SH-SY5Y (cell line): ENCODE results near the gene IFT52.

Source experiments
- GATA2 ChIP-seq: IDR thresholded peaks from 2 replicates; pipeline ENCODE4 v1.6.1; 2011; ENCODE audit warnings: mild to moderate bottlenecking, low read depth, low read length
- GATA3 ChIP-seq: IDR thresholded peaks from 2 replicates; pipeline ENCODE4 v1.6.1; 2011; ENCODE audit warnings: low read depth, mild to moderate bottlenecking, low read length, moderate library complexity

DNA sequence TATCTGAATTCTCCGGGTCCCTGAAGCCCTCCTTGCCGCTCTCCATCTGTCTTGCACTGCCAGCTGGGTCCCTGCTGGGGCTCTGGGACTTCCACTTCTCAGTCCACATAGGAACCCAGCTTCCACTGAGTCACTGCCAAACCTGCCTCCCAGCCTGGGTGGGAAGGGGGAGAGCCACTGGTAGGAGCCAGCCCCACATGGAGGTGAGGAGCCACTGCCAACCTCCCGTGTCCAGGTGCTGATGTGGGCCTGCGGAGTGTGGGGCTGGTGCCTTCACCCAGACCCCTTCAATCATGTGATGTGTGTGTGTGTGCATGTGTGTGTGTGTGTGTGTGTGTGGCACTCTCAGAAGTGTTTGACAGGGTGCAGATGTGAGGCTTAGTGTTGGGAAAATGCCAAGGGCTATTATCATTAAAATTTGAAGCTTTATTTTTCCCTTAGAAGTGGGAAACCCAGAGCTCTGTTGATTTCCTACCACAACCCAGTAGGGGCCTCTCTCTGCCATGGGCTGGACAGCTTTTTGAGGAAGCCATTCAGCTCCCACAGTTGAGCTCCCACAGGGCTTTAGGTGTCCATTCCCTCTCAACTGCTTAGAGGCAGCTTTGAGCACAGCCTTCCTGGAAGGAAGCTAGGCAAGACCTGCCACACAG lies 41.2 kb upstream of the IFT52 start:
- TF ChIP-seq GATA3 (no peak), GATA2 (no peak)
